Skeletal muscle cell (primary cell): ENCODE results near the gene HDX.
"Not testable (repeated sequence)": the region's sequence is repeated elsewhere in the genome, so short reads cannot be mapped to it uniquely, and the experiment has no call there.

Experiments
- DNase-seq: peaks from one replicate; pipeline ENCODE4 v3.0.0-alpha.2; 2010; ENCODE audit warnings: low read depth
- H3K4me3 ChIP-seq: 2 replicates; pipeline ENCODE4 v1.5.1; 2011; ENCODE audit warnings: low read depth, mild to moderate bottlenecking, control low read depth, low read length, moderate library complexity

The HDX gene

DNA sequence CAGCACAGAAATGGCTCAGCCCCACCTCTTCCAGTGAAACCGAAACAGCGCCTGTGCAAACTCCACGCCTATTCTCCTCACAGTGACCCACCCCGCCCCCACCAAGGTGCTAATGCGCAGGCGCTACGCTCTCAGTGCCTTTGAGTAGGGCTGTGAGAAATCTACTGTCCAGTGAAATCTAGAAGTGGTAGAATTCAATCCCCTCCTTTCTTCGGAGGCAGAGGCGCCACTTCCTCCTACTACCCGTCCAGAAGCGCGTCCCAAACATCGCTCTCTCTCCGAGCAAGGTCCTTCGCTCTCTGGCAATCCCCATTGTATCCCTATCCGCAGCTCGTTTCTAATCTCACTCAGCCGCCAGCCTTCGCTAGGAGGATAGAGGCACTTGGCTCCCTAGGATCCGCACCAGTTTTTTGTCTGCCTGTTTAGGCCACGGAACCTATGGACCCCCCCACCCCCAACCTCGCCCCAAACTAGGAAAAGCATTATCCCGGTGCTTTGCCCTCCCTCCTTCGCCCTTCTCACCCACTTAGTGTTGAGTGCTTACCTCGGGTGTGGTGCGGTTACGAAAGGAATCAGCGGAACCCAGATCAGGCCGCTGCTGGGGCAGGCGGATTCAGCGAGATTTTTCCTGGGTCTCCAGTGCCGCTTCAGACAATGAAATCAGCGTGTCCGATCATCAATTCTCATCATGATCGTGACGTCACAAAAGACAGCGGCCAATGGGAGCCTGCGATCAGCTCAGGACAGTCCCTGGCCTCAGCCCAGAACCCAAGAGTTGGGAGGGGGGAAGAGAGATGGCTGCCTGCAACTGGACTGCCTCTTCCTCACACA lies at the start of gene HDX:
Gene HDX (minus strand): TSS at position 656 of the 831 bp plus-strand sequence. CDS start 27,056 bp downstream, outside the sequence.
- peak within 1 kb of the TSS; percentile 64 for H3K4me3 ChIP-seq
- peak; percentile 55 for DNase-seq

GRCh38 chrX:84541315-84541714 lies 39.1 kb upstream of the HDX start:
- not testable (repeated sequence) for DNase-seq, H3K4me3 ChIP-seq

DNA sequence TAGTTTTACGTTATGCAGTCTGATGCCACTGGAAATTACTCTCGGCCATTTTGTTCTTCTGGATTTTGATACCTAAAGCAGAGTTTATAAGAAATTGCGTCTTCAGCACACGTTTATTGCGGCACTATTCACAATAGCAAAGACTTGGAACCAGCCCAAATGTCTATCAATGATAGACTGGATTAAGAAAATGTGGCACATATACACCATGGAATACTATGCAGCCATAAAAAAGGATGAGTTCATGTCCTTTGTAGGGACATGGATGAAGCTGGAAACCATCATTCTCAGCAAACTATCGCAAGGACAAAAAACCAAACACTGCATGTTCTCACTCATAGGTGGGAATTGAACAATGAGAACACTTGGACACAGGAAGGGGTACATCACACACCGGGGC lies 35.4 kb upstream of the HDX start:
- H3K4me3 ChIP-seq, DNase-seq: not testable (repeated sequence)

DNA sequence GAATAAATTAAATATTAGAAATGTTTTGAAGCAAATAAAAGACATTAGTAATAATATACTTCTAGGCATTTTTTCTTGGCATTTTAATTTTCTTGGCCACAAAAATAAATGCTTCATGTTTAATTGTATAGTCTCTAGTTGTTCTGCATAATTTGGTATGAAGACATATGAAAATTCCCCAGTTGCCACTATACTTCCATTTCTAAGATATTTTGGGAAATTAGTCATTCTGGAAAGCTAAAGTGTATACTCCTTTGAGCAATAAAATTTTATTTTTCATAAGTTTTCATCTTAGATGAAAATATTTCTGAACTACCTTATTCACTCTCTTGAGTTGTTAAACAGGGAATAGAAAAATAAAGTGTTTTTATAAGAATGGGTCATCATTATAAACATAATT lies 13.8 kb downstream of the HDX start:
- no peak overlapping the region for H3K4me3 ChIP-seq
- DNase-seq: no peak

DNA sequence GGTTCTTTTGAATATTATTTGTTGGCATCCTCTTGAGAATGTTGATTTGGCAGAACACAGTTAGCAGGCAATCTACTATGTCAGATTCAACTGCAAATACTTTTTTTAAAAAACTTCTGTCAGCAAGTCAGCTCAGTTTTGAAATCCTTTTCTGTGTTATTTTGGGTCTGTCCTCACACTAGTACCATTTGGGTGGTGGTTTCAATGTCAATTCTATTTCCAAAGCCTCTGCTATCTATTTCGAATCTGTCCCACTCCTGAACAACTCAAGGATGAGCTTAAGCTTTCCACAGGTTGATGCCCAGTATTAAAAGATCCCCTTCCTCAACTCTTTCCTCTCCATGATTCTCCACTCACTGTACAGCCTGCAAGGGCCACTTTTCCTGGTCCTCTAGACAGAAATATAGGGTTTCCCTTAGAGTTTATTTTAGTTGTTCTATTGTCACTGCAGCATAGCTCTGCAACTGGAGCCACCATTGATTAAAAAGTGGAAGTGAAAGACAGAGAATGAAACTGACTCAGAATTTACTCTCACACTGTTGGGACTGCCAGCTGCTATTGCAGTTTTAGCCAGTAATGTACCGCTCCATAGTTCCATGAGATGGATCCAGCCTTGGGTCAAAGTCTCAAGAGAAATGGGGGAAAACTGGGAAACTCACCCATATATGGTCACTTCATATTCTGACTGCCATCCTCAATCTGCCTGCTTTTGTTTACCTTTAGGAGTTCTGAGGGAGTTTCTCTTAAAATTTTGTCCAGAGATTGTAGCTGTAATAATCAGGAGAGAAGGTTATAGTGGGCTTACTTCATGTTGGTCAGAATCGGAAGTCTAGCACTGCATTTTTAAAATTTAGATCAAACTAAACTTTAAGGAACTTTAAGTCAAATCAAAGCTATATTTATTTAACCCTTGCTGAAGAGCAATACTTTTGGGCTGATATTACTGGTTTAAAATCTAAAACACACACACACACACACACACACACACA lies 14.6 kb downstream of the HDX start:
- no peak overlapping the region for H3K4me3 ChIP-seq
- no peak for DNase-seq

GRCh38 chrX:84479086-84479485 lies 23.2 kb downstream of the HDX start:
- DNase-seq: no peak
- no peak overlapping the region for H3K4me3 ChIP-seq

- DNase-seq: no peak
- no peak overlapping the region for H3K4me3 ChIP-seq
Measured at GRCh38 chrX:84477114-84477513, 25.1 kb downstream of the HDX start.

GRCh38 chrX:84475596-84475995 lies 26.7 kb downstream of the HDX start:
- no peak overlapping the region for H3K4me3 ChIP-seq
- no peak for DNase-seq

GRCh38 chrX:84475101-84475500 lies 27.2 kb downstream of the HDX start:
- no peak overlapping the region for H3K4me3 ChIP-seq
- DNase-seq: no peak

DNA sequence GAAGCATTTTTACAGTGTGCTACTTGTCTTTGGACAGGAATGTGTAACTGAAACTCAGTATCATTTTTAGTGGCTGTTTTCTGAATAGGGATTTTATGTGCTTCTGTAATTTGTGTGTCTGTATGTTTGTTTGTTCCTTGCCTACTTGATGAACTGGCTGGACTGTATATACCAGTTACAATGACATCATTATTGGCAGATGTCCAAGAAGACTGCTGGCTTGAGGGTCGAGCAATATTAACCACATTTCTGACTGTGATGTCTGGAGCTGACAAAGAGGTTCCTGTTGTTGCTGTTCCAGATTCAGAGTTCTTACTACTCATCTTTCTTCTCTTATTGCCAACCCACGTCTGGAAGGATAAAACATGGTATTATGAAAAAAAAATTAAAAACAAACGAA lies 33.0 kb downstream of the HDX start:
- H3K4me3 ChIP-seq: no peak overlapping the region
- DNase-seq: peak; percentile 15

DNA sequence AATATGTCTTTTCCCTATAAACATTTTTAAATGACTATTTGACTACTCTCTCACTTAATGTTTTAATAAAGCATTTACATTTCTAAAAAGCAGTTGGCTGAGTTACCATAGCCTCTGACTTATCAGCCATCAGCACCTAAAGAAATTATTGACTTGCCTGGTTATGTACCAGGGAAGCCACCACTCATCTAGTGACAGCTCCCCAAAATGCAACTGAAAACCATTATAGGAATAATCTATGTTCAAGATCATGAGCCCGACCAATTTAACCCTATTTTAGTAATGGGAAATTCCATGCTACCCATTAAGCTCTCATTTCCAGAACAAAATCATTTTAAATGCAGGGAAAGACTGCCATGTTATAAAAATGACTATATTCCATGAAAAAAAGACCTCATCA lies 34.4 kb downstream of the HDX start:
- no peak for DNase-seq
- H3K4me3 ChIP-seq: no peak overlapping the region

DNA sequence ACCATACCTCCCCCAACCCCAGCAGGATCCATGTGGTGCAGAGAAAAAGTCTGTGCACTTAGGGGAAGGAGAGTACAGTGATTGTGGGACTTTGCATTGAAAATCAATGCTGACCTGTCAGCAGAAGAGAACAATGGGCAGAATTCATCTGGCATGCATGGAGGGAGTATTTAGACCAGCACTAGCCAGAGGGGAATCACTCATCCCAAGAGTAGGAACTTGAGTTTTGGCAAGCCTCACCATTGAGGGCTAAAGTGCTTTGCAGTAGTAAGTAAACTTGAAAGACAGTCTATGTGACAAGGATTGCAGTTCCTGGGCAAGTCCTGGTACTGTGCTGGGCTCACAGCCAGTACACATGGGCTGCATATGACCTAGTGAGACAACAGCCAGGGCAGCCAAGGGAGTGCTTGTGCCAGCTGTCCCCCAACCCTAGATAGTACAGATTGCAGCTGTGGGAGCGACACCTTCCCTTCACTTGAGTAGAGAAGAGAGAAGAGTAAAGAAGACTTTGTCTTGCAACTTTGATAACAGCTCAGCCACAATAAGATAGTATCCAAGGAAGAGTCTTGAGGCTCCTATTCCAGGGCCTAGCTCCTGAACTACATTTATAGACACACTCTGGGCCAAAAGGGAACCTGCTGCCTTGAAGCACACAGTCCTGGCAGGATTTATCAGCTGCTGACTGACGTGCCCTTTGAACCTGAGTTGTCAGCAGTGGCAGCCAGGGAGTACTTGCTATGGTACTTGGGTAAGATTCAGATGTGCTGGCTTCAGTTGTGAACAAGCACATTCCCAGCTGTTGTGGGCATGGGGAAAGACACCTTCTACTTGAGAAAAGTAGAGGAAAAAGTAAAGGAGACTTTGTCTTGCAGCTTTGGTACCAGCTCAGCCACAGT lies 48.7 kb downstream of the HDX start:
- no peak overlapping the region for H3K4me3 ChIP-seq
- DNase-seq: no peak

GRCh38 chrX:84441143-84441542 lies 61.1 kb downstream of the HDX start:
- no peak for DNase-seq
- no peak overlapping the region for H3K4me3 ChIP-seq

DNA sequence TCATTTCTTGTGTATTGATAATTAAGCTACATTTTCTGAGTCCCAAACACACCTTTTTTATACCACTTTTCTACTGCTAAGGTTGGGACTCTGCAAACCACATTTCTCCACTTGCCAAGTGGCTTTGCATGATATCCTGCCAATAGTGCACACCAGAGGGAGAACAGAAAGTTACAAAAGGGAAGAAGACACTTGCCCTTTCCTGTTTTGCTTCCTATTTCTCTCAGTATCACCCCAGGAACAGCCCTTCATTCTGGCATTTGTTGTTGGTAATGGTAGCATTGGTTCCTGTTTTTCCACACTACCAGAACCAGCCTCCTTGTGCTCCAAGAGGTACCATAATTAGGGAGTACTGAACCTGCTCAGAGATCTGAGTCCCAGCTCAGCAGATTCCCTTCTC lies 87.1 kb downstream of the HDX start:
- no peak overlapping the region for H3K4me3 ChIP-seq
- DNase-seq: no peak

DNA sequence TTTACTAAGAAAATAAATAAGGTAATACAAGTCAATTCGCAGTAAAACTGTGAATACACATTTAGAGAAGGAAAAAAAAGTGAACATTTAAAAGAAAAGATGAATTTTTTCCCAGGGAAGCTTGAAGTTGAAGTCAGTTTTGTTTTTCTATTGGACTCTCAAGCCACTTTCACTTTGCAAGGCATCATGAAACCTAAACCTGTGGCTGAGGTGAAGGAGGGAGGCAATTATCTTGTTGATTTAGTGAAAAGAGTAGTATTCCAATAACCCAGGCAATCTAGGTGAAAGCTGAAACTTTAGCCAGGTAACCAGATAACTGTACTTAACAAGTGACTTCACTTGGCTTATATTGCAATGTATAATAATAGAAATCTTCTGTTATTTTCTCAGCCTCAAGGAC lies 138.6 kb downstream of the HDX start:
- H3K4me3 ChIP-seq: no peak overlapping the region
- DNase-seq: no peak

GRCh38 chrX:84363051-84363450 lies 139.2 kb downstream of the HDX start:
- H3K4me3 ChIP-seq: no peak overlapping the region
- no peak for DNase-seq

DNA sequence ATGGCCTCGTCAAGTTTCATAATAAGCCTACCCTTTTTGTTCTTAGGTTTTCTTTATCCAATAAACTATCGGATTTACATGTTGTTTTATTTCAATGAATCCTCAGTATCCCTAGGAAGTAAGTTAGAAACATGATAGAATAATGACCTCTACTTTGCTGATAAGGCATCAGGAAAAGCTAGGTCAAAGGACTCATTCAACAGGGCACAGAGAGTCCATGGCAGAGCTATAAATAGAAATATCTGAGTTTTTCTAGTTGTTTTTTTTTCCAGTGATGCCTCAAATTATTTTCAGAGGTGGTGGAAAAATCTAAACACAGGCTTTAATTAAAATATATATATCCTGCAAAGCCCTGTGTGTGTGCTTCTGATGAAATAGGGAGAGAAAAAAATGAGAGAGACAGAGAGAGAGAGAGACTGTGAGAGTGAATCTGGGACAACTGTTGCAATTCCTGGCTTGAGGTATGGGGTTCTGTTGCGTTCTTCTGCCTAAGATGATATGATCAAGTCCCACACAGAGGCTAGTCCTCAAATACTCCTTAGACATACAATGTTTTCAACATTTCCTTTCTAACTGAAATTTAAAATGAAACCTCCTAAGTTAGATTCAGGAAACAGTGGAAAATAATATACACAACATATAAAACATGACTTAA lies 139.9 kb downstream of the HDX start:
- no peak overlapping the region for H3K4me3 ChIP-seq

GRCh38 chrX:84358271-84358670 lies 144.0 kb downstream of the HDX start:
- no peak overlapping the region for H3K4me3 ChIP-seq
- no peak for DNase-seq

More for the DNA sequence above, 139.9 kb downstream of the HDX start:
- DNase-seq: peak; percentile 14

DNA sequence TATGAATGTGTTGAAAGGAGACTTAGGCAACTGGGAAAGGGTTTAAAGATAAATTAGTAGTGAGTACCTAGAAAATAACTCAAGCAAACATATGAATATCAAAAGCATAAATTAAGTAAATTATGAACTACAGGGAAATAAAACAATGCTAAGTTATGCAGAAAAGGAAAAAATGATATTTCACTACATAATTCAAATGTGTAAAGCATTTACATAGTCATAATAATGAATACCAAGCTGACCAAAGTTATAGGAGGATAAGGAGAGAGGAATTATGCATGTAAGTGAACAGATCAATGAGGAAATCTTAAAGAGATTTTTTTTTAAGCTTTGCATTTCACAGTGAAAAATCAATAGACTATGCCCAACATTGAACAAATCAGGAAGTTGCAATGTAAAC lies 145.0 kb downstream of the HDX start:
- no peak overlapping the region for H3K4me3 ChIP-seq
- DNase-seq: no peak
